SJCRH30 (cell line): ENCODE measurements around the gene SBNO2. TPM values are rescaled to one million over a fixed set of nuclear protein-coding genes. Genes with fewer than 3 reads are reported as not detected.

Source experiments
- DNase-seq, 2 experiments: peaks; one replicate each; pipeline ENCODE4 v3.0.0-alpha.2; 2015 to 2020
- H3K27ac ChIP-seq: fragments of 250-450 bp; sonication (Bioruptor Pico); 2 replicates; pipeline ENCODE4 v1.5.1; 2020; ENCODE audit warnings: mild to moderate bottlenecking, moderate library complexity
- H3K27me3 ChIP-seq: fragments of 250-450 bp; sonication (Bioruptor Pico); 2 replicates; pipeline ENCODE4 v1.5.1; 2020; ENCODE audit warnings: mild to moderate bottlenecking, moderate library complexity
- H3K36me3 ChIP-seq: fragments of 250-450 bp; sonication (Bioruptor Pico); 2 replicates; pipeline ENCODE4 v1.5.1; 2020; ENCODE audit warnings: mild to moderate bottlenecking, moderate library complexity
- H3K4me1 ChIP-seq: fragments of 250-450 bp; sonication (Bioruptor Pico); 2 replicates; pipeline ENCODE4 v1.5.1; 2020; ENCODE audit warnings: mild to moderate bottlenecking, moderate library complexity
- H3K4me3 ChIP-seq: fragments of 250-450 bp; sonication (Bioruptor Pico); 2 replicates; pipeline ENCODE4 v1.5.1; 2020; ENCODE audit warnings: mild to moderate bottlenecking, moderate library complexity
- H3K9me3 ChIP-seq: fragments of 250-450 bp; sonication (Bioruptor Pico); replicated peaks from 2 replicates; pipeline ENCODE4 v1.5.1; 2020; ENCODE audit warnings: mild to moderate bottlenecking, moderate library complexity
- total RNA-seq: library from RNA; depleted of rRNA; stranded (reverse); fragments of >200 nt; shearing (Covaris generic); gene quantifications from 2 replicates; pipeline ENCODE4 v1.2.3, GENCODE V29; 2014

The SBNO2 gene
- total RNA-seq, 1 experiment from 2014 or later: 17.1 TPM

DNA sequence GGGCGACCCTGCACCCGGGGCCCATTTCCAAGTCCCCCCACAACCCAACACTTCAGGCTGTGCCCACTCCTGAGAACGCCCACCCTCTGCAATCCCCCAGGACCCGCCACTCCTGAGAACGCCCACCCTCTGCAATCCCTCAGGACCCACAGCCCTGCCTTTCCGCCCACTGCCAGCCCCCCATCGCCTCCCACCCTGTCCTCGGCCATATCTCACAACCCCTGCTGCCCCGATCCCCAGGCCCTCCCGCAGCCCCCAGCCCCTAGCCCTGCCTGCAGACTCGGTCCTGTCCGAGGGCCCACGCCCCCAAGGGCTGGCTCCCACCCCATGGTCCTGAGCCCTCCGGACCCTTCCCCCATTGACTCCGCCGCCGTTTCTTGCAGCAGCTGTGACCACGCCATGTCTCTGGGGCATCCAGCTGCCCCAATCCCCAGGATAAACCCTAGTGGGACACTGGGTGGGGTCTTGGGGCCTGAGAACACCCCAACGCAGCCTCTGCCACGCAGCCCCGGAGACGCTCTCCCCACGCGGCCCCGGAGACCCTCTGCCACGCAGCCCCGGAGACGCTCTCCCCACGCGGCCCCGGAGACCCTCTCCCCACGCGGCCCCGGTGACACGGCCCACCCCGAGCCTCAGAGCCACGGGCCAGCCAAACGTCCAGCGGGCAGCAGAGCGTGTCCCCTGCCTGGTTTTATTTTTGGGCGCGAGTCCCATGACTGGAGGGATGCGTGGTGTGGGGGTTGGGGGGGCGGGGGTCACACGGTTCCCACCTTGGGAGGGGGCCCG, 17.0 kb downstream of the SBNO2 start:
- Histone ChIP-seq H3K9me3 (no peaks in the 10 kb centered on the region), H3K27me3 (no peaks in the 10 kb centered on the region), H3K36me3 (peaks cover 24% of the 10 kb centered on the region), H3K27ac (no peak overlapping the region), H3K4me3 (no peak overlapping the region), H3K4me1 (no peaks in the 10 kb centered on the region)
- no peak for DNase-seq

DNA sequence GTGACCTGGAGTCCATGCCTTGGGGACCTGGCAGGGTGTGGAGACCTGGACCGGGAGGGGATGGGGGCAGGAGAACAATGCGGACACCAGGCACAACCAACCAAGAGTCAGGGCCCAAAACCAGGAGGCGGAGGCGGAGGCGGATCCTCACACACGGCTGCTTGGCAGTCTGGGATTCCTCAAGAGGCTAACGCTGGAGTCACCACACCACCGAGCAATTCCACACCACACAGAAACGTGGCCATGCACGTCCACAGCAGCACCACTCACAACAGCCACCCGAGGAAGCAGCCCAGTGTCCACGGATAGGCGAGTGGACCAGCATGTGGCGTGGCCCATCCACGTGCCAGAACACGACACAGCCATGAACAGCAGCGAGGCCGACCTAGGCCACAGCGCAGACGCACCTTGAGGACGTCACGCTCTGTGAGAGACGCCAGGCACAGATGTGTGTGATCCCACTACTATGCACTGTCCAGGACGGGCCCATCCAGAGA, 17.7 kb downstream of the SBNO2 start:
- no peak for DNase-seq
- no peaks in the 10 kb centered on the region for H3K27me3 ChIP-seq
- H3K4me1 ChIP-seq: no peaks in the 10 kb centered on the region
- no peak overlapping the region for H3K27ac ChIP-seq
- H3K4me3 ChIP-seq: no peak overlapping the region
- H3K36me3 ChIP-seq: peaks cover 31% of the 10 kb centered on the region
- H3K9me3 ChIP-seq: no peaks in the 10 kb centered on the region

DNA sequence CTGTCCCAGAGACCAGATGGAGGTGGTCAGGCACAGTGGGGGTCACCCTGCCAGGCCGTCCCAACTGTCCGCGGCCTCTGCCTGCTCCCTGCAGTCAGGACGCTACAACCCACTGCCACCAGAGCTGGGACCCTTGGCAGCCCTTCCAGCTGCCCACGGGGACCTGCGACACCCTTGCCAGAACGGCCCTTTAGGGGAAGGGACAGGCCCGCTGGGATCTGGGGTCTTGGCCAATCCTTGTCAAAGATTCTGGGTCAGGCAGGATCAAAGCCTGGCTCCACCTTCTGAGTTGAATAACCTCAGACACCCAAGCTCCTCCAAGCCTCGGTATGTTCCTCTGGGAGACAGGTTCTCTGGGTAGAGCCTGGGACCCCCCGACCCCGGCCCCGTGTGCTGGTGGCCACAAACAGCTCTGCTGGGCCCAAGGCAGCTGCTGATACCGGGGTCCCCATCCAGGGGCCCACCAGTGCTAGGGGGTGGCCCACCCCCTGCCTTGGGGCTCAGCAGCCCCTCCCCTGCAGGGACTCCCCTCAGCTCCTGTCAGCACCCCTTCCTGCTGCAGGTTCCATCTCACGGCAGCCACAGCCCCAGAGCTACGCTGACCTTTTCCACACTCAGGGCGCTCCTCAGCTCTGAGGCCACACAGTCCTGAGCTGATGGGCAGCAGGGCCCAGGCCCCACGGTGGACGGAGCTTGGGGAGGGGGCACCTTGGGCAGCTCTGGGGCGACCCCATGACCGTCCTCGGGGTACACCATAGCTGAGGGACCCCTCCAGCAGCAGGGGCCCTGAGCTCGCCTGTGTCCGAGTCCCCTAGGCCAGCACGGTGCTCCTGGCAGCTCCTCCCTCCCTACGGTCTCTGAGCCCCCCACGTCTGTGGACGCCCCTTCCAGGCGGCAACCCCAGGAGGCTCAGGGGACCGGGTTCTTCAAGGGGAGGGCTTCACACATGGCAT, 18.4 kb downstream of the SBNO2 start:
- no peak overlapping the region for H3K27ac ChIP-seq
- peaks cover 33% of the 10 kb centered on the region for H3K36me3 ChIP-seq
- H3K4me3 ChIP-seq: no peak overlapping the region

DNA sequence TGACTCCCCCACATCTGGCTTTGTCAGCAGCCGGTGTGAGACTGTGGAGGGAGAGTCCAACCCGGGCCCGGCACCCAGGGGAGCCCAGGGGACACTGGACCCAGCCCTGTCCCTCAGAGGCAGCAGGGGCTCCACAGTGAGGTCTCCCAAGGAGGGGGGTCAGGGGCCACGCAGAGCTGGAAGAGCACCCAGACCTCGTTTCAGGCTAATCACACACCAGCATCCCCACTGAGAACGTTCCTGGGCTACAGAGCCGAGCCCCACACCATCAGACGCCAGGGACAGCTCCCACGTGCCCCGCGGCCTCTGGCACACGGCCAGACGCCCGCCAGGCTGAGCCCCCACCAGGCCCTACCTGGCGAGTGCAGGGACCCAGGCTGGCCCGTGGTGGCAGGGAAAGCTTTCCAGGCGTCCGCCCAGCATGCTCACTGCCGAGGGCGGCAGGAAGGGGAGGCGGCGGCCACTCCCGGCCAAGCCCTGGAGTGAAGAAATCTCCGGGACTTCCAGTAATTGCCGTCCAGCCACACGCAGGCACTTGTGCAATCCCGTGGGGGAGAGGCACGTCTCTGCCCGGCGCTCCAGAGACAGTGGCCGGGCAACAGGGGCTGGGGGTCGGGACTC, 19.2 kb downstream of the SBNO2 start:
- no peak for DNase-seq
- Histone ChIP-seq H3K4me1 (no peaks in the 10 kb centered on the region), H3K9me3 (no peaks in the 10 kb centered on the region), H3K4me3 (no peak overlapping the region), H3K36me3 (peaks cover 28% of the 10 kb centered on the region), H3K27me3 (no peaks in the 10 kb centered on the region), H3K27ac (no peak overlapping the region)

More for the DNA sequence above, 18.4 kb downstream of the SBNO2 start:
- Histone ChIP-seq H3K9me3 (no peaks in the 10 kb centered on the region), H3K4me1 (no peaks in the 10 kb centered on the region), H3K27me3 (no peaks in the 10 kb centered on the region)
- no peak for DNase-seq

DNA sequence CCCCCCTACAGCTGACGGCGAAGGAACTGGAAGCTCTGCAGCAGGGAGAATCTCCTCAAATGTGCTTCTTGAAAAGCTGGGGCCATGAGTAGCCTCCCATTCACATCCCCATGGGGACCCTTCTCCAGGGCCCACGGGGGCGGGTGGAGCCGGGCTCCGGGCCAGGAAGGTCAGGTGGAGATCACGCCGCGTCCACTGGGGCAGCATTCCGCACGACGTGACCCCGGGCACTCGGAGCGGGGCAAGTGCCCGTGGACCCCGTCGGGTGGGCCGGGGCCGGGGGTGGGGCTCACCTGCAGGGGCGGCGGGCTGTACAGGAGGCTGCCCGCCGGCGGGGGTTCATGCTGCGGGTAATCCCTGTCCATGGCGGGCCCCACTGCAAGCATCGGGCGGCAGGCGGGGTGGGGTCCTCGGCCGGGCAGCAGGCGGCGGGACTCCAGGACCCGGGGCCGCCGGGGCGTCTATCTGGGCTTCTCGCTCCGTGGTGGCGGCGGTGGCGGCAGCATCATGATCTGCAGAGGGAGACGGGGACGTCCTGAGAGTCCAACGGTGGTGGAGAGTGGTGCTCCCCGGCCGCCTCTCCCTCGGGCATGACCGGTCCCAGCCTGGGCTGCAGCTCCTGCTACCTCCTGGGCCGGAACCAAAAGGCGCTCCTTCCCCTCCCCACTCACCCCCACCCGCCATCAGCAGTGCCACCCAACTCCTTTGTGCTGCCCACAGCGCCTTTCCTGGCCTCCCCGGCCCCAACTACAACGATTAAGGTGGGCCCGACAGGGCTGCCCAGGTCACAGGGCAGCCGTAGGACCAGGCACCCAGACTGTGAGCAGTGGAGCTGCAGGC, 20.0 kb downstream of the SBNO2 start:
- peaks cover 28% of the 10 kb centered on the region for H3K36me3 ChIP-seq
- H3K4me3 ChIP-seq: no peak overlapping the region
- H3K27ac ChIP-seq: no peak overlapping the region
- no peaks in the 10 kb centered on the region for H3K4me1 ChIP-seq
- DNase-seq: no peak
- no peaks in the 10 kb centered on the region for H3K9me3 ChIP-seq
- no peaks in the 10 kb centered on the region for H3K27me3 ChIP-seq

DNA sequence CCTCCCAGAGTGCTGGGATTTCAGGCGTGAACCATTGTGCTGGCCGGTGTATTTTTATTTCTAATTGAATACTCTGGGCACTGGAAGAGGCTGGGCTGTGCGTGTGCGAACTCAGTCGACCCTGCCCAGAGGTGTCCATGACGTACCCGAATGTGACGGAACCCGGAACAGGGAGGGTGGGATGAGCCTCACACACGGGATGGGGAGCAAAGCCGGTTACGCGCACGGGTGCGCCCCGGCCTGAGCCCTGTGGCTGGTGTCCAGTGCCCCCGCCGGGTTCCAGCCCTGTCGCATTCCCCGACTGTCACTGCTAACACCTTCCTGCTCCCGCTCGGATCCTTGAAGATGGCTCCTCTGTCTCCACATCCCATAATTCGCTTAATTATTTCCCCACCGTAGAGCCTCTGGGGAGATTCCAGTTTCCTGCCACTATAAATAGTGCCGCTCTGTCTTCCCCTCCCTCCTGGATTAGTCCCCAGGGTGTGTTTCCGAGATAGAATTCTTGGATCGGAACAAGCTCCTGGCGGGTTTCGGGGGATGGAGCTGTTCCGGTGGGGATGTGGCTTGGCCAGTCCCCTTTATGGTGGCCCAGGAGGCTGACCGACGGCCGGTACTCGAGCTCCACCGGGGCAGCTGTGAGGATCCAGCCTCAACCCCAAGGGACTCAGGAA, 22.0 kb downstream of the SBNO2 start:
- Histone ChIP-seq H3K27me3 (no peaks in the 10 kb centered on the region), H3K9me3 (no peaks in the 10 kb centered on the region), H3K4me3 (no peak overlapping the region), H3K36me3 (peaks cover 22% of the 10 kb centered on the region), H3K27ac (no peak overlapping the region), H3K4me1 (no peaks in the 10 kb centered on the region)
- no peak for DNase-seq

DNA sequence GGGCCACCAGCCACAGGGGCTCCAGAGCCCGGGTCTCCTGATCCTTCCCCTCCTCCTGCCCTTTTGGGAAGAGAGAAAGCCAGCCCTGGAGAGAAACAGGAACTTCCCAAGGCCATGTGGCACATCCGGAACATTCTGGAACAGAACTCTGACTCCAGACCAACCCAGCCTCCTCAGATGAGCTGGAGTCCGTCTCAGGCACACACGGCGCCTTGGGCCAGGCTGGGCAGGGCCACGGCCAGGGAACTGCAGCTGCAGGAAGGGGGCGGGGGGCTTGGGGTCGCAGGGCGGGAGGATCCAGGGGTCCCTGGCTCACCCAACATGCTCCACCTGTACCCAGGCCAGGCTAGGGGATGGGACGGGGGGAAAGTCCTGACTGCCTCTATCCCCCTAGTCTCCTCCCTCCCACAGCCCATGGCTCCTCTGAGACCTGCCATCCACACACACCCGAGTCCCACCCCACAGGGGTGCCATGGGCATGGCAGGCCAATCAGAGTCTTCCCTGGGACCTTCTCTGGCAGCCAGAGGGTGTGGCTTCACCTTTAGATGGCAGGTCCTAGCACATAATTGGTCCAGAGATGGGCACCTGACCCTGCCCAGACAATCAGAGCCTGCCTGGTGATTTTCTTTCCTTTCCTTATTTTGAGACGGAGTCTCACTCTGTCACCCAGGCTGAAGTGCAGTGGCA, 22.9 kb downstream of the SBNO2 start:
- peaks cover 22% of the 10 kb centered on the region for H3K36me3 ChIP-seq
- no peaks in the 10 kb centered on the region for H3K9me3 ChIP-seq
- no peak for DNase-seq
- no peaks in the 10 kb centered on the region for H3K4me1 ChIP-seq
- H3K4me3 ChIP-seq: no peak overlapping the region
- H3K27me3 ChIP-seq: no peaks in the 10 kb centered on the region
- H3K27ac ChIP-seq: no peak overlapping the region

DNA sequence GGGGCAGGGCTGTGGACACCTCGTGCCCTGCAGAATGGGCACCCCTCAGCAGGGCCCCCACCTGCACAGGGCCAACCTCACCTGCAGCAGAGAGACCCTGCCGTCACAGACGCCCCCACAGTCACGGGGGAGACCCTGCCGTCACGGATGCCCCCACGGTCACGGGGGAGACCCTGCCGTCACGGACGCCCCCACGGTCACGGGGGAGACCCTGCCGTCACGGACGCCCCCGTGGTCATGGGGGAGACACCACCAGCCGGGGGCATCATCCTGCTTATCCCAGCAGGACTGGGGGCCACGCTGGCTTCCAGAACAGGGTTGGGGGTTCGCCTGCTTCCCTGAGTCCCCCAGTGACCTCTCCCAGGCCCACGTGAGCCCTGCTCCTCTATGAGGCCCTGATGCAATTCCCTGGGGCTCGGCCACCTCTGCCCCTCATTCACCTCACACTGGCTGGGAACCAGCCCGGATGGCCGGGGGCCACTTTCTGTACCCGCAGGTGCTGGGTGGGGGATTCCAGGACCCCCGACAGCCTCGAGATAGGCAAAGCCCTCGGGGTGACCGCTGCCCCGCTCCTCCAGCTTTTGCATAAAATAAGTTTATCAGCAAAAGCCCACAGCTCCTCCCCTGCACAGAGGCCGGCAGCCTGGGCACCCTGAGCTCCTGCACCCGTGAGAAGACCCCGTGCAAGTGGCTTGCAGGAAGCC, 23.6 kb downstream of the SBNO2 start:
- no peak for DNase-seq
- Histone ChIP-seq H3K4me1 (no peaks in the 10 kb centered on the region), H3K36me3 (peaks cover 25% of the 10 kb centered on the region), H3K4me3 (no peak overlapping the region), H3K27ac (no peak overlapping the region), H3K9me3 (no peaks in the 10 kb centered on the region), H3K27me3 (no peaks in the 10 kb centered on the region)

DNA sequence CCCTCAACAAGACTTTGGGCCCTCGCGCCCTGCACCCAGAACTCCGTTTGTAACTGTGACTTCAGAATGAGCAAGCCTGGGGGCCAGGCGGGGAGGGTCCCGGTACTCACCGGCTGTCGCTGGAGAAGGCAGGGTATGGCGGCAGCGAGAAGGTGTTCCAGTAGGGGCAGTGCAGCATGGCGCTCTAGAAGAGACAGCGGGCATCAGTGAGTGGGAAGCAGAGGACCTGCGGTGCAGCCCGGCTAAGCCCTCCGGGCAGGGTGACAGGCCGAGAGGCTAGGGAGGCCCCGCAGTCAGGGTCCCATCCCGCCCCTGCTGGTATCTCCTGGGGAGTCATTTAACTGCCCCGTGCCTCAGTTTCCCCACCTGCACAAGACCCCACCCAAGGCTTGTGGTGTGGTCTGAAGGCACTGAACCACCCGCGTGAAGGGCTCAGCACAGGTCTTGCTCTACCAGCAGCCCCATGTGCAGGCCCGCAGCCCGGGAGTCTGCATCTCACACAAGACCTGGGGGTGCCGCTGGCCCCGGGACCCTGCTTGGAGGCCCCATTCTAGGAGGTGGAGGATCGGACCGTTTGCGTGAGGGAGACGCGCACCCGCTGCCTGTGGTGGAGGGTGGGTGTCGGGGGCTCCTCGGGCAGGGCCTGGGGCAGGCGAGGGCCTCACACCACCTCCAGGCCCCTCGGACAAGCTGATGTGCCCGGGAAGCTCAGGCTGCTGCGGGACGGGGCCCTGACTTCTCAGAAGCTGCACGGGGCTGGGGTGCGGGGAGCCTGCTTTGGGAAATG, 24.6 kb downstream of the SBNO2 start:
- DNase-seq: no peak
- no peaks in the 10 kb centered on the region for H3K9me3 ChIP-seq
- no peak overlapping the region for H3K4me3 ChIP-seq
- H3K4me1 ChIP-seq: no peaks in the 10 kb centered on the region
- no peak overlapping the region for H3K27ac ChIP-seq
- peaks cover 29% of the 10 kb centered on the region for H3K36me3 ChIP-seq
- no peaks in the 10 kb centered on the region for H3K27me3 ChIP-seq

DNA sequence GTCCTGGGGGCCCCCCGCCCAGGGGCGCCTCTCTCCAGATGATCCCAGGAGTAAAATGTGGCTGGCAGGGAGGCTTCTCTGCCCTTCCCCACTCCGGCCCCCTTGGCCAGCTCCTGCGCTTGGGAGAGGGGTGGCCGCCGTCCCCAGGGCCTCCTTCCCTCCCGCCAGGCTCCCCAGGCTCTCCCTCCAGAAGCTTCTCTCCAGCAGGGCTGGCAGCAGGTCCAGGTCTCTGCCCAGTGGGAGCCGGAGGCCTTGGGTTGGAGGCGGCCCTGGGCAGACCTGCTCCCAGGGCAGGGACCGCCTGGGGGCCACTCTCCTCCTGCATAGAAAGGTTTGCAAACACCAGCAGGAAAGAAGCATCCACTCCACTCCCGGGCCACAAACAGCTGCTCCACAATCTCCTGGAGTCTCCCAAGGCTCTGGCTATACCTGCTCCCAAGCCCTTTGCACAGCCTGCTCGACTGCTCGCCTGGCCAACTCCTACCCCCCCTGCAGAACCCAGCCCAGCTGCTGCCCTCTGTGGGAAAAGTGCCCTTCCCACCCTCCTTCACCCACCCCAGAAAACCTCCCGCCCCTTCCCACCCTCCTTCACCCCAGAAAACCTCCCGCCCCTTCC, 26.0 kb downstream of the SBNO2 start:
- Histone ChIP-seq H3K4me3 (no peak overlapping the region), H3K4me1 (no peaks in the 10 kb centered on the region), H3K27ac (no peak overlapping the region), H3K36me3 (peaks cover 37% of the 10 kb centered on the region), H3K27me3 (no peaks in the 10 kb centered on the region), H3K9me3 (no peaks in the 10 kb centered on the region)
- DNase-seq: no peak

DNA sequence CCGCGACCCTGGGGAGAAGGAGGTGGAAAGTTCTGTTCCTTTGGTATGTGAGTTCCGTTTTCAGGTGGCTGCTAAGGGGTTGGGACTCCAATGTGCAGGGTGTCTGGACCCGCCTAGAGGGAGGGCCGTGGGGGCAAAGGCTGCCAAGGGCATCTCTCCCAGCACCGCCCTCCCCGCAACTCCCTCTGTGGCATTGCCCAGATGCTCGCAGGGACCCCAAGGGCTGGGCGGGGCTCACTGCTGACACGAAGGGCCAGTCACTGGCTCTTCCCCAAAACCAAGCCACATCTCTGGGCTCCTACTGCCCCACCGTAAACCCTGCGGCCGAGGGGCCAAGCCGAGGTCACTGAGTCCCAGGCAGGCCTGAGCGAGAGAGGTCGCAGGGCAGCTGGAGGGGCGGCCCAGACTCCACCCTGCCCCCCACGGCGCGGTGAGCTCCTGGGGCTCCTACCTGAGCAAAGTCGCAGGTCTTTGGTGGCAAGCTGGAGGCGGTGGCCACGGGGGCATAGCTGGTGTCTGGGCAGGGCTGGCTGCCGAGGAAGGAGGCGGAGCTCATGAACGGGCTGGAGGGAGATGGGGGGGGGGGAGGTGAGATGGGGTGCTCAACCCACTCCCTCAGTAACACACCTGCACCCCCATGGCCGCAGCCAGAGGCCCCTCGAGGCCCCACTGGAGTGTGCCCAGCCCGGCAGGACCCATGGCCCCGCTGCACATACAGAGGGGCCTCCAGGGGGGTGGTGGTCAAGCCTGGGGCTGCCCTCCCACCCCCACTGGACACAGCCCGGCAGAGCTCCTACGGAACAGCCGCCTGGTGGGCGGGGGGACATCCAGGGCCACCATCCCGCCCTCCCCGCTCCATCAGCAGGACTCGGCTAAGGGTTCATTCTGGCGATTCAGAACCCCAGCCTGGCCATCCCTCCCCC, 26.9 kb downstream of the SBNO2 start:
- no peaks in the 10 kb centered on the region for H3K27me3 ChIP-seq
- no peak for DNase-seq
- H3K27ac ChIP-seq: no peak overlapping the region
- peaks cover 33% of the 10 kb centered on the region for H3K36me3 ChIP-seq
- no peak overlapping the region for H3K4me3 ChIP-seq
- no peaks in the 10 kb centered on the region for H3K9me3 ChIP-seq
- no peaks in the 10 kb centered on the region for H3K4me1 ChIP-seq
